Activated CD4-positive, CD25-positive, alpha-beta regulatory T cell treated with anti-CD3 and anti-CD28 coated beads, Interleukin-2, amount 50 U/mL, for 72 hours (primary cell): ENCODE results near the gene DAPK3.
A peak's percentile ranks its signal among the peaks of the same experiment; 100 is the strongest.
"Not testable (repeated sequence)": the region's sequence is repeated elsewhere in the genome, so short reads cannot be mapped to it uniquely, and the experiment has no call there.

Experiments
- DNase-seq: peaks from one replicate; pipeline ENCODE4 v3.0.0; 2021

The DAPK3 gene

DNA sequence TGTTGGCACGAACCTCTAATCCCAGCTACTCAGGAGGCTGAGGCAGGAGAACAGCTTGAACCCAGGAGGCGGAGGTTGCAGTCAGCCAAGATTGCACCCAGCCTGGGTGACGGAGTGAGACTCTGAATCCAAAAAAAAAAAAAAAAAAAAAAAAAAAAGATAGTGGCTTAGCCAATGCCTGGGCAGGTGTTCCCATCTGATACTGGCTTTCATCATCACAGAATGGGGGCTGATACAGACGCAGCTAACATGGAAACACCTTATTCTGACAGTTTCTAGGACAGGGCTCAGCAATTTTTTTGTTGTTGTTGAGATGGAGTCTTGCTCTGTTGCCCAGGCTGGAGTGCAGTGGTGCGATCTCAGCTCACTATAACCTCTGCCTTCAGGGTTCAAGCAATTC is 29.9 kb upstream of the DAPK3 start:
- not testable (repeated sequence) for DNase-seq

DNA sequence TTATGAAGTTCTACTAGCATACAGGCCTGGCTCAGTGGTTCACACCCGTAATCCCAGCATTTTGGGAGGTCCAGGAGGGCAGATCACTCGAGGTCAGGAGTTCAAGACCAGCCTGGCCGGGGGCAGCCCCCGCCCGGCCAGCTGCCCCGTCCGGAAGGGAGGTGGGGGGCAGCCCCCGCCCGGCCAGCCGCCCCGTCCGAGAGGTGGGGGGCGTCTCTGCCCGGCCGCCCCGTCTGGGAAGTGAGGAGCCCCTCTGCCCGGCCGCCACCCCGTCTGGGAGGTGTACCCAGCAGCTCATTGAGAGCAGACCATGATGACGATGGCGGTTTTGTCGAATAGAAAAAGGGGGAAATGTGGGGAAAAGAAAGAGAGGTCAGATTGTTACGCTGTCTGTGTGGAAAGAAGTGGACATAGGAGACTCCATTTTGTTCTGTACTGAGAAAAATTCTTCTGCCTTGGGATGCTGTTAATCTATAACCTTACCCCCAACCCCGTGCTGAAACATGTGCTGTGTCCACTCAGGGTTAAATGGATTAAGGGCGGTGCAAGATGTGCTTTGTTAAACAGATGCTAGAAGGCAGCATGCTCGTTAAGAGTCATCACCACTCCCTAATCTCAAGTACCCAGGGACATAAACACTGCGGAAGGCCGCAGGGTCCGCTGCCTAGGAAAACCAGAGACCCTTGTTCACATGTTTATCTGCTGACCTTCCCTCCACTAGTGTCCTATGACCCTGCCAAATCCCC is 27.9 kb upstream of the DAPK3 start:
- DNase-seq = not testable (repeated sequence)

DNA sequence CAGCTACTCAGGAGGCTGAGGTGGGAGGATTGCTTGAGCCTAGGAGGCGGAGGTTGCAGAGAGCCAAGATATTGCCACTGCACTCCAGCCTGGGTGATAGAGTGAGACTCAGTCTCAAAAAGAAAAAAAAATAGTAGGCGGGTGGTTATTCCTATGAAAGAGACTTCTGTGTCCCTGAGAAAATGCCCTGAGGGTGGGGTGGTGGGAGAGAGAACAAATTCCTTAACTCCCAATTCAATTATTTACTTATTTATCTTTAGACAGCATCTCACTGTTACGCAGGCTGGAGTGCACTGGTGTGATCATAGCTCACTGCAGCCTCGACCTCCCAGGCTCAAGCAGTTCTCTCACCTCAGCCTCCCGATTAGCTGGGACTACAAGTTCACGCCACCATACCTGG is 24.7 kb upstream of the DAPK3 start:
- DNase-seq = no peak

DNA sequence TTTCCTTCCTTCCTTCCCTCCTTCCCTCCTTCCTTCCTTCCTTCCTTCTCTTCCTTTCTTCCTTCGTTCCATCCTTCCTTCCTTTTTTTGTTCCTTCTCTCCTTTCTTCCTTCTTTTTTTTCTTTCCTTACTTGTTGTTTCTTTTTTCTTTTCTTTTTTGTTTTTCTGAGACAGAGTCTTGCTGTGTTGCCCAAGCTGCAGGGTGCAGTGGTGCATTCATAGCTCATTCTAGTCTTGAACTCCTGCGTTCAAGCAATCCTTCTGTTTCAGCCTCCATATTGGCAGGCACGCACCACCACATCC is 19.9 kb upstream of the DAPK3 start:
- no peak for DNase-seq

DNA sequence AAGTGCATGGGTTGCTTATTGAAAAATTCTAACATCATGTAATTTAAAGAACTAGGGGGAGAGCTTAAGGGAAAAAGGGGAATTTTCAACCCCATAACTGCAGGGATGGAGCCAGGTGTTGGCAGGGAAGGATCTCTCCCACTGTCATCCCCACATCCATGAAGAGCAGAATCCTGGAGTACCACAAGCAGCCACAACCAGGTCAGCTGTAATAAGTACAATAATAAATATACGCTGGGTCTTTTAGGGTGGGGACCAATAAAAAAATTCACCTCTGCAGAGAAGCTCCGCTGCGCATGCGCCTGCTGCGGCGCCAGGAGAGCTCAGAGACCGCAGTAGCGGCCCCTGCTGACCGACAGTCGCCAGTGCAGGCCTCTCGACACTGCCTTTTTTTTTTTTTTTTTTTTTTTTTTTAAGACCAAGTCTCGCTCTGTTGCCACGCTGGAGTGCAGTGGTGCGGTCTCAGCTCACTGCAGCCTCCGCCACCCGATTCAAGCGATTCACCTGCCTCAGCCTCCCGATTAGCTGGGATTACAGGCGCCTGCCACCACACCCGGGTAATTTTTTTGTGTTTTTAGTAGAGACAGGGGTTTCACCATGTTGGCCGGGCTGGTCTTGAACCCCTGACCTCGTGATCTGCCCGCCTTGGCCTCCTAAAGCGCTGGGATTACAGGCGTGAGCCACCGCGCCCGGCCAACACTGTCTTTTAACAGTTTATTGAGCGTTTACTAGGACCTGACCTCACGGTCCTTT is 16.9 kb upstream of the DAPK3 start:
- peak; percentile 90 for DNase-seq

DNA sequence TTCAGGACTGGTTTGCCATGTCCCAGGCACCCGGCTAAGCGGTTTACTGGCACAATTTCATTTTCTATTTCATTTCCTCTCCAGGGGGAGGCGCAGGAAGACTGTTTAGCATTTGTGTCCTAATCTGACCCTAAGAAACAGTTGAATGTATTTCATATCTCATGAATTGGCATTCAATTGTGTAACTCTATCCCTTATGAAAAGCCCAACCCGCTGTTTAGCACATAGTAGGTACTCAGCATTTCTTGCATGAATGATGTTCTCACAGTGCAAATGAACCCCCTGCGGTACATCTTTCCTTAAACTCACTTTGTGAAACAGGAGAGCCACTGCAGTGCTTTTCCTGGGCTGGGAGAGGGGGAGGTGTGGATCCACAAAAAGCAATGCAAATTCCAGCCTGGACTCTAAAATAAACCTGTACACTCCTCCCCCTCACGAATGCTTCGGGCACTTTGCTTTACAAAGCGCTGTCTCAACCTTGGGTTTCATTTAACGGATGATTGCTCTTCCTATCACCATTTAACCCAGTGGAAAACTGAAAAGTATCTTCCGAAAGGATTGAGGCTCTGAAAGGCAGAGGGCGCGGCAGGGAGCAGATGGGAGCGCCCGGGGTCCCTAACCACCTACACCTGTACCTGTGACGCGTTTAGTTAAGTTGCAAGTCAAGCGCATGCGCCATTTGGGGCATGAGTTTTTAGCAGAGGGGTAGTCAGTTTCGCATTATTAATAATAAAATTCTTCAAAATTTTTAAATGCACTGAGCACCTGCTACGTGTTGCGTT is 15.6 kb upstream of the DAPK3 start:
- DNase-seq = peak; percentile 51

DNA sequence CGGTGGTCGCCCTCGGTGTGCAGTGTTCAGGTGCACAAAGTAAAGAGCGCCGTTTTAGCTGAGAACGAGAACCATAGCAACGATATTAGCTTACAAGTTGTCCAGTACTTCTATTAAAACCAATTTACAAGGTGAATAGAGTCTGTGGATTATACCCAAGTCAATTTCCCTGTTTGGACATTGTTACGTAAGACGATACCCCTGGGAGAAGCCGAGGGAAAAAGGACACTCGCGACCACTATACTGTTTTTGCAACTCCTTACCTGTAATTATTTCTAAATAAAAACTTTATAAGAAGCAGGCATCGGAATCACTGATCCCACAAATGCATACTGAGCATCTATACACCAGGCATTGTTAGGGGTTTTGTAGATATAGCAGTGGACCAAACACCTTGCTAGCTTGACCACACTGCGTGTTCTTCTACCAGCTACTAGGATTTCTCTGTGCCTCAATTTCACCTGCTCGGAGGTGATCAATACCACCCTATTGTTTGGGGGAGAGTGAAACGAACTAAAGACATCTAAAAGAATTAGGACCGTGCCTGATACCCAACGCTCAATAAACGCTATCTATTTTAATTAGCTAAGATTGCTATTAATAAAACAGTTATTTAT is 14.9 kb upstream of the DAPK3 start:
- no peak for DNase-seq

DNA sequence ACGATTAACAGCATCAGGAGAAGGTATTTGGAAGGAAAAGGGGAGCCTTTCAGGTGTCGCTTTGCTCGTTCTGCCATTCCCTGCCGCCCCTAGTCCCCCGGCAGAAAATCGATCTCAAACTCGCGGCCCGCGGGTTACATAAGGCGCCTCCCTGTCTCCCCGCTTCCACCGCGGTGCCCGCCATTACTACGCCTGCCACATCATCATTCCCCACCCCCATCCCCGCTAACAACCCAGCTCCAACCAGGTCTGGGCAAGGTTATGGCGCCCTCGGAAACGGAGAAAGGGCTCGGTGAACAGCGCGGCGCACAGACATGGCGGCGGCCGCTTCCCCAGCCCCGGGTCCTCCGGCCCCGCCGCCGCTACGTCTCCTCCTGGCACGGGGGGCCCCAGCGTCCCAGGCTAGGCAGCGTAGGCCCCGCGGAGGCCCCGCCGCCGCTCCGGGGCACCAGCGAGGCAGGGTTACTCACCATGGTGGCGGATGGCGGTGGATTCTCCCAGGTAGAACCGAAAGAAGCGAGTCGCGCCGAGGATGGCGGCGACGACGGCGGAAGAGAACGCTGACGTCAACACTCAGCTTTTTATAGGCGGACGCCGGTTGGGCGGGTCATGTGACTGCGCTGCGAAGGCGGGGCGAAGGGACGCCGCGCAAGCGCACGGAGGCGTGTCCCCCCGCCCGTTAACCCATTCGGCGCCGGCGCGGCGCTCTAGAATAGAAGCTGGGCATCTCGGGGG is 14.2 kb upstream of the DAPK3 start, which contains the start of gene EEF2:
Gene EEF2 (minus strand): TSS at position 556 of the 735 bp plus-strand sequence. CDS start 83 bp downstream, at position 473.
- DNase-seq = peak; percentile 94

DNA sequence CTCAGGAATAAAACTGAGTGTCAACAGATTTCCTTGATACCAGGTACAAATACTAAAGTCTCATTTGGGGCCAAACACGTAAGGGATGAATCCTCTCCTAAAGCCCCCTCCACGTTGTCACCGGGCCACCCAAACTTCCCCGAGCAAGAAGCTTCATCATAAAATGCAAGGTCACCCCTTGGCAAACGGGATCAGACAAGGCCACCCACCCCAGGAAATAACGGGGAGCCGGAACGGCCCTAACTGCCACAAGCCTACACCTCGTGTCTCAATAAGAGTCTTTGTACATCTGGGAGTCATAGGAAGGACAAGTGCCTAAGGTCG is 13.6 kb upstream of the DAPK3 start:
- DNase-seq = no peak

DNA sequence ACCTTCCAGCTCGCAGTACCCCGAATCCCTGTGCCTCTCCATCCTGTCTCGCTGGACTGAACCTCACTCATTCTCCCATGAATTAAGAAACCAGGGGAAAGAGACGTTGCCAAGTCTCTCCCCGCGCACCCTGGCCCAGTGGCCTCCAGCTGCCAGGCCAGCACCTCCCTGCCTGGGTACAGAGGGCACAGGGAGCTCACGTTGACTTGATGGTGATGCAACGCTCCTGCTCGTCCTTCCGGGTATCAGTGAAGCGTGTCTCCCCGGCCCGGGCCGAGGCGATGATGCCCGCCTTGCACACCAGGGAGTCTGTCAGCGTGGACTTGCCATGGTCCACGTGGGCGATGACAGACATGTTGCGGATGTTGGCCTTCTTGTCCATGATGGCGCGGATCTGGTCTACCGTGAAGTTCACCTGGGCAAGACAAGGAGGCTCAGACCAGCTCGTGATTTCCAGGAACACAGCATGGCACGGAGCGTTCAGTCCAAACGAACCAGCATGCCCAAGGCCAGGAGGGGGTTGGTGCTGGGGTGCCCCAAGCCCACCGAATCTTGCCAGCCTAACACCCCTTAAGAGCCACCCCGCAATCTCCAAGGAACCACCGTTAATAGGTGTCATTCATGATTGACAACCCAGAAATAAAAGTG is 13.2 kb upstream of the DAPK3 start:
- no peak for DNase-seq

DNA sequence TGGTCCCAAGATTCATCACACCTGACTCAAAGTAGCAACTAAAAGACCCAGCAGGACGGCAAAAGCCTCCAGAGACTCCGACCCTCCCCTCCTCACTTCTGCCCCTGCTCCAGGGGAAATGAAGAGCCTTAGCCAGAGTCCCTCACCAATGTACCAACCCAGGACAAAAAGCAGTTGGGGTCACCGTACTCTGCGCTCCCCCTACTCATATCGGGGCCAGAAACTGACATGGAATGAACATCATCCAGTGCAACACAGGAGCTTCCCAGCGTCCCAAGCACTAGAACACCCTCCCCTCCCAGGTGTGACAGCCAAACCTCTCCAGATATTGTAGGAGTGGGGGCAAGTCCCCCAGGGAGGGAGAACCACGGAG is 12.6 kb upstream of the DAPK3 start:
- no peak for DNase-seq

DNA sequence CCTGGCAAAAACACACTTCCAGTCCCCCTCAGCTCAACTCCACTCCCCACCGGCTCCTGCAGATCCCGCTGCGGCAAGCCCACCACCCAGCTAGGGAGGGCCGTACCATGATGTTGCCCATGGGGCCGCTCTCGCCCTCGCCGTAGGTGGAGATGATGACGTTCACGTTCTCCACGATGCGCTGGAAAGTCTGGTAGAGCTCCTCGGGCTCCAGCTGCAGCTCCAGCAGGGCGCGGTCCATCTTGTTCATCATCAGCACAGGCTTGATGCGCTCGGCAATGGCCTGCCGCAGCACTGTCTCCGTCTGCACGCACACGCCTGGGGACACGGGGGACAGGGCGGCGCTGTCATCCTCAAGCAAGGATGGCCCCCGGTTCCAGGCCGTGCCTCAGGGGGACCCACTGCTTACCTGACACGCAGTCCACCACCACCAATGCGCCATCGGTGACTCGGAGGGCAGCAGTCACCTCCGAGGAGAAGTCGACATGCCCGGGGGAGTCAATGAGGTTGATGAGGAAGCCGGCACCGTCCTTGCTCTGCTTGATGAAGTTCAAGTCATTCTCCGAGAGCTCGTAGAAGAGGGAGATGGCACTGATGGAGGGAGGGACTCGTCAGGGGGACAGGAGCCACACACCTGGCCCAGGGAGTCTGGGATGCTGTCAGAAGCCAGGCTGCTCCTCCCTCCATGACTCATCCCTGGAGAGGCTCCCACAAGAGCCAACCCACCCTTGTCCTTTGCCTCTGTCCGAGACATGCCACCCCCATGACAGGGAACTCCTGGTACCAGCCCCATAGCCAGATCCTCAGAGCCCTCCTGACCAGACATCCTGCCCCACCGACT is 12.0 kb upstream of the DAPK3 start:
- no peak for DNase-seq

DNA sequence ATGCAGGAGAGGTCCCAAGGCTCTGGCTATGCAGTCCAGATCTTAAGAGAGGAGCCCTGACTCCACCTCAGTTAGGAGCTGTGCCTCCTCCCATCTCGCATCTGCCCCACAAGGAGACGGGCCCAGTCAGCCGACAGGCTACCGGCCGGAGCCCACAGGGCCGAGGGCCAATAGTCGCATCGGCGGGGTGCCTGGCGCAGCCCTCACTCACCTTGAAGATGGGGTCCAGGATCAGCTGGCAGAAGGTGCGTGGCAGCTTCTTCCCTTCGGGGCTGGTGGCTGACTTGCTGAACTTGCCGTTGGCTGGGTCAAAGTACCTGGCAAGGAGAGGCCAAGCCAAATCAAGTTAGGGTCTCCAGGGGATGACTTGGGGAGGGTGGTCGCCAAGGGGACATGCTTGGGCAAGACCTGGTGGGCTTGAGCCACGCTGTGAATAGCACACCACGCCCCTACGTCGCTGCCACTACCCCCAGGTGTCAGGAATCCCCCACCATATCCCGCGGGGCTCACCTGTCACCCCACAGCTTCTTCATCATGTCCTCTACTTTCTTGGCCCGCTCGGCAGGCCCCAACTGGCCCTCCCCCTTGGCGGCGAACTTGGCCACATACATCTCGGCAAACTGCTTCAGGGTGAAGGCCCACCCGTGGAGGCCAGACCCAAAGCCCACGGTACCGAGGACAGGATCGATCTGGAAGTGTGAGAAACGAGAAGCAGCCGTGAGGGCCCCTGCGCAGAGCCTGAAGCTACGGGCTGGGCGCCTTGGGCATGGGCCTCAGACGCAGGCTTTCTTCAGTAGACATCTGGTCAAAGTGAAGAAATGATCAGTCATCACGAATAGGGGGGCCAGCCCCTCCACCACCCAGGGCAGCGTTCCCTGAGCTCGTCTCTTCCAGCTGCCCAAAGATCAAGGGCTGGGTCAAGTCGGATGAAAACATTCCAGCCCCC is 11.1 kb upstream of the DAPK3 start:
- DNase-seq = no peak

DNA sequence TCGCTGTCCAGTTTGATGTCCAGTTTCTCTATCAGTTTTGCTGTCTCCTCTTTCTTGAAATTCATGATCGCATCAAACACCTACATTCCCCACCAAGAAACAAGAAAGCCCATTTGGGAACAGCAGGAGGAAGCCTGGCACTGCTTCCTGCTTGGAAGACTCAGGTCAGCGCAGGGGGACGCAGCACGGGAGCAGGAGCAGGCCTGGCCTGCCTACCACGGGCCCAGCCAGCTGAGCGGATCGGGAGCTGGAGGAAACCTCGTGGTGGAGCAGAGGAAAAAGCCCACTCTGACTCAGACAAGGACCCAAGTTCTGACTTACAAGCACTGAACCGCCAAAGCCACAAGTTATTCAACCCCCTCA is 10.5 kb upstream of the DAPK3 start:
- DNase-seq = no peak

DNA sequence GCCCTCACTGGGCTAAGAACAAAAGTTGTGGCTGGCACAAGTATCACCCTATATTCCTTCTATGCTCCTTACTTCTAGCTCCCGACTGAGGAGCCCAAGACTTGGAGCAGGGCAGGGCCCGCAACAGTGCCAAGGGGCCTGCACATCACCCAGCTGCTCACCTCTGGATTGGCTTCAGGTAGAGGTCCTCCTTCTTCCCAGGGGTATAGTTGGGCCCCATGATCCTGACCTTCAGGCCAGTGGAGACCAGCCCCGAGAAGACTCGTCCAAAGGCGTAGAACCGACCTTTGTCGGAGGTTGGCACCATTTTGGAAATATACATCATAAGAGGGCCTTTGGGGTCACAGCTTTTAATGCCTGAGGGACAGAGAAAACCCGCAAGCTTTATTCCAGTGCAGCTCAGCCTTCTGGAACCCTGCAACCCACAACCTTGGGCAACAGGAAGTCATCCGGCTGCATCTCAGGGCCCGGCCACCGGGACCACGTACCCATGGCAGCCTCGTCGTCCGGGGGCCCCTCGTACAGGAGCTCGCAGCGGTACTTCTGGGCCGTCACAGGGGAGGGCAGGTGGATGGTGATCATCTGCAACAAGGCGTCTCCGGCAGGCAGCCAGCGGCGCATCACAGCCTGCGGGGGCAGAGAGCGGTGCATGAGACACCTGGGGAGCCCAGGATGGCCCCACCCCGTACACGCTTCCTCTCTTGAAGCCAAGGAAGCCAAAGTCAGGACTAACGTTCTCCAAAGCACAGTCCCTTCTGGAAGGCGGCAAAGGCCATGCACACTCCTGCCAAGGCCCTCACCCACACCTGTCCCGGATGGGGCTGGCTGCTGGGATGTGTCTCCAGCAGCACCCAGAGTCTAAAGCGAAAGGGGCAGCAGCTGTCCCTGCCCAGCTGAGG is 9.7 kb upstream of the DAPK3 start:
- DNase-seq = no peak

DNA sequence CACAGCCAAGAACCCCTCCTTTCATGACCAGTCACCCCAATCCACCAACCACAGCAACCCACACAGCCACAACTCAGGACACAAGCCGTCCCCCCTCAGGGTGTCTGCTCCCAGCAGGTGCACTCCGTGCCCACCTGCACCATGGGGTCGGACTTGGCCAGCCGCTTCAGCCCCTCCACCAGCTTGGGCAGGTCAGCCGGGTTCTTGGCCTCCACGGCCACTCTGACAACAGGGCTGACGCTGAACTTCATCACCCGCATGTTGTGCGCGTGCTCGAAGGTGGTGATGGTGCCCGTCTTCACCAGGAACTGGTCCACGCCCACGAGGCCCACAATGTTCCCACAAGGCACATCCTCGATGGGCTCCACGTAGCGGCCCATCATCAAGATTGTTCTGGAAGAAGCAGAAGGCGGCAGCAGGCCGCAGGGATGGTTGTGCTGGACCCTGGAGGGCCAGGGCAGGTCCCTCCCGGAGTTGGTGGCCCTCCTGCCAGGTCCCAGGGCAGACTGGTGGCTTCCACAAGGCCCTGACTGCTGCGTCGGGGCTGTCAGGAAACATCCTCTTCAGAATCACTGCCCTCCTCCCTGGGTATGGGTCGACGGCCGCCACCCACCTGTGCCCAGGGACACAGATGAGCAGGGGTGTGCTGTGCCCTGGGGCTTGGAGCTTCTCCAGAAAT is 8.9 kb upstream of the DAPK3 start:
- DNase-seq = no peak

DNA sequence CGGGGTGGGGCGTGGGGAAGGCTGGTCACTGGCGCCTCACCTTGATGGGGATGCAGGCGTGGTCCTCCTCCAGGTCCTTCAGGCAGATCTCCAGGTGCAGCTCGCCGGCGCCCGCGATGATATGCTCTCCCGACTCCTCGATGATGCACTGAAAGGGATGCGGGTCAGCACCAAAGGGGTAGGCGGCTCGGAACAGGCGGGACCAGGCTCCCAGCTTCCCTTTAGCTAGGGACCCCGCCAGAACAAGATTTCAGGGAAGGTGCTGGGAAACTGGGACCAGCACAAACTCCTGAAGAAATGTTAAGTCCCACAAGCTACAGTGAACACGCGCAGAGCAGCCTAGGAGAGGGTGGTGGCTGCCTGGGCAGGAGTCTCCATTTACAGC is 8.4 kb upstream of the DAPK3 start:
- no peak for DNase-seq

DNA sequence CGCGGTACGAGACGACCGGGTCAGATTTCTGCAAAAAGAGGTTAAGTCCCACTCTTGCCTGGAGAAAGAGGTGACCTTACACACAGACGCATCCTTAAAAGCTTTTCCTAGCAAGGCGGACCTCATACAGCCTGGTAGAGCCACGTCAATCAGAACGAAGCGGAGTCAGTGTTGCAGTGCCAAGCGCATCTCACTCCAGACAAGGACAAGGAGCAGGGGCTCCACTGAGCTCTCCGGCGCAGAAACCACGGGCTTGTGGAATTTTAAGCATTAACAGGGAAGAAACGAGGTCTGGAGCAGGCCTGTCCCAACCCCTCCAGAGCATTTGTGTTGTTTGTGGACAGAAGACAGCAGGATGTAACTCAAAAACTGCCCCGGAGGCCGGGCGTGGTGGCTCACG is 7.2 kb upstream of the DAPK3 start:
- DNase-seq = no peak
